ENCODE measurements around the gene NFIB. TPM values are rescaled to one million over a fixed set of nuclear protein-coding genes. Genes with fewer than 3 reads are reported as not detected.

The NFIB gene
- total RNA-seq, 2 donors from 2014 or later = 54.8 to 114 TPM

DNA sequence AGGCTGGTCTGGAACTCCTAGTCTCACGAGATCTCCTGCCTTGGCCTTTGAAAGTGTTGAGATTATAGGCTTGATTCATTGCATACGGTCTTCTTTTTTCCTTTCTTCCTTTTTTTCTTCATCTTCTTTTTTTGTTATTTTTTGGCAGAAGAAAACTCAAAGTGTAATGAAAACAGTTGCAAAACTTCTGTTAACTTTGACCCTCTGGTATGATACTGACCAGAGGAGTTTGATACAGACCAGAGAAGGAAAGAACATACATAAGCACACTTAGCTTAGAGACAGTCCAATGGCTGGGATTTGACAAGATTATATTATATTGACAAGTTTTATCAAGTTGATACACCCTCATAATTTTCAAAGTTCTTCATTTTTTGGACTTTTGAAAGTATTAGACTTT, 181.2 kb downstream of the NFIB start:
- no peaks in the 10 kb centered on the region for H3K27me3 ChIP-seq (replicated peaks; ENCODE audit: insufficient read depth)
- DNase-seq (ENCODE audit: low spot score) (no peak), ATAC-seq (ENCODE audit: insufficient number of reproducible peaks, low FRiP score, low read depth) (no peak)
- H3K9me3 ChIP-seq = no peaks in the 10 kb centered on the region
- peaks cover 9 to 15% of the 10 kb centered on the region in 2 donors for H3K4me1 ChIP-seq (ENCODE audit: control insufficient read depth in 1 of 2, low read depth in 2 of 2)
- H3K4me3 ChIP-seq = no peak overlapping the region
- TF ChIP-seq, protein P1, sequence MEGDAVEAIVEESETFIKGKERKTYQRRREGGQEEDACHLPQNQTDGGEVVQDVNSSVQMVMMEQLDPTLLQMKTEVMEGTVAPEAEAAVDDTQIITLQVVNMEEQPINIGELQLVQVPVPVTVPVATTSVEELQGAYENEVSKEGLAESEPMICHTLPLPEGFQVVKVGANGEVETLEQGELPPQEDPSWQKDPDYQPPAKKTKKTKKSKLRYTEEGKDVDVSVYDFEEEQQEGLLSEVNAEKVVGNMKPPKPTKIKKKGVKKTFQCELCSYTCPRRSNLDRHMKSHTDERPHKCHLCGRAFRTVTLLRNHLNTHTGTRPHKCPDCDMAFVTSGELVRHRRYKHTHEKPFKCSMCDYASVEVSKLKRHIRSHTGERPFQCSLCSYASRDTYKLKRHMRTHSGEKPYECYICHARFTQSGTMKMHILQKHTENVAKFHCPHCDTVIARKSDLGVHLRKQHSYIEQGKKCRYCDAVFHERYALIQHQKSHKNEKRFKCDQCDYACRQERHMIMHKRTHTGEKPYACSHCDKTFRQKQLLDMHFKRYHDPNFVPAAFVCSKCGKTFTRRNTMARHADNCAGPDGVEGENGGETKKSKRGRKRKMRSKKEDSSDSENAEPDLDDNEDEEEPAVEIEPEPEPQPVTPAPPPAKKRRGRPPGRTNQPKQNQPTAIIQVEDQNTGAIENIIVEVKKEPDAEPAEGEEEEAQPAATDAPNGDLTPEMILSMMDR (IDR thresholded peaks at IDR 0.05) = no peak
- H3K27ac ChIP-seq = no peak overlapping the region
- no peaks in the 10 kb centered on the region for H3K36me3 ChIP-seq

DNA sequence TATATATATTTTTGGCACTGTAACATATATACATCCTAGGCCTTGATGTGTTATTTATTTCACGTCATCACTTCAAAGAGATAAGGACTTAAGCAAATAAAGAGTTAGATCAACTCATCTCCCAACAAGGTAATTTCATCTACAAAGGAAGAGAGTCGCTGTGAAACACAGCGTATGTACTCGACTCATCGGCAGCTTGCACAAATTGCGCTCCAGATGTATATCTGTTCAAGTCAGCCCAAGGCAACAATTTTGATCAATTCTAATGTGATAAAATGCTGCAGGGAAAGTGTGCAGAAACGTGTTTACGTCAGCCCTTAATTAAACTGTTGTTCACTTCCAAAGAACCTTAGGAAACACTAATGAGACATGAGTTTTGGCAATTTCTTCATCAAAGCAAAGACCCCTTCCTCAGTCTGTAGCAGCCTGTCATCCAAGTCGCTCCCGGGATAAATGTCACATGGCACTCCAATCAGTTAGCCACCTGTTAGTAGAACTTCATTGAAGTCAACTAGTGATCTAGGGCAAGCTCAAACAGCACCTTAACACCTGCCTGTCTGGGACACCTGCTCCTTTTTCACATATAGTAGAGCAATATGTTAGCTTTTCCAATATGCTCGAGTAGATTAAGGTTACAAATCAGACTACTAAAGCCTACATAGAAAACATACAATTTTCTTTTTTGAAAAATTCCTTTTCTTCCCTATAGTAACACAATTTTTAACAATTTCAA, 182.4 kb downstream of the NFIB start:
- H3K4me3 ChIP-seq = no peak overlapping the region
- H3K36me3 ChIP-seq = no peaks in the 10 kb centered on the region
- H3K27me3 ChIP-seq (replicated peaks; ENCODE audit: insufficient read depth) = no peaks in the 10 kb centered on the region
- H3K4me1 ChIP-seq (ENCODE audit: control insufficient read depth in 1 of 2, low read depth in 2 of 2) = peaks cover 9 to 15% of the 10 kb centered on the region in 2 donors
- TF ChIP-seq, protein P1 (IDR thresholded peaks at IDR 0.05) = no peak
- H3K9me3 ChIP-seq = no peaks in the 10 kb centered on the region
- ATAC-seq (ENCODE audit: insufficient number of reproducible peaks, low FRiP score, low read depth) = no peak
- no peak overlapping the region for H3K27ac ChIP-seq
- no peak for DNase-seq (ENCODE audit: low spot score)

DNA sequence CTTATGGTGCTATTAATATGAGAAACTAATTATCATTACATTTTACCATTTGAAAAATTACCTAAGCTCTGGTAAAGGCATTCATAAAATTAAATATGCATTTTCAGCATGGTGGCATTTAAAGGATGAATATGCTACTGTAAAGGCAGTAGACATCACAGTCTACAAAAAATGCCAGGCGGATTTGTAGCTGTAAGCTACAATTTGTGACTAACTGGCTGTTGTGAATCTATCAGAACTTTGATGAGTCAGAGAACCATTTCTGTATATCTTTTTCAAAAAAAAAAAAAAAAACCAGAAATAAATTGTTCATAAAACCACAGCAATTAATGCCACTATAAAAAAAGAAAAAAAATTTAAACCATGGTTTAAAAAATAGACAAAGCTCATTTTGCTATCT, 186.3 kb downstream of the NFIB start:
- TF ChIP-seq, protein P1 (IDR thresholded peaks at IDR 0.05) = no peak
- Histone ChIP-seq H3K9me3 (no peaks in the 10 kb centered on the region), H3K27me3 (replicated peaks; ENCODE audit: insufficient read depth) (no peaks in the 10 kb centered on the region), H3K27ac (no peak overlapping the region), H3K4me1 (ENCODE audit: control insufficient read depth in 1 of 2, low read depth in 2 of 2) (peaks cover 1 to 3% of the 10 kb centered on the region in 2 donors), H3K4me3 (no peak overlapping the region), H3K36me3 (peaks cover 3% of the 10 kb centered on the region)
- ATAC-seq (ENCODE audit: insufficient number of reproducible peaks, low FRiP score, low read depth) (no peak), DNase-seq (ENCODE audit: low spot score) (no peak)

DNA sequence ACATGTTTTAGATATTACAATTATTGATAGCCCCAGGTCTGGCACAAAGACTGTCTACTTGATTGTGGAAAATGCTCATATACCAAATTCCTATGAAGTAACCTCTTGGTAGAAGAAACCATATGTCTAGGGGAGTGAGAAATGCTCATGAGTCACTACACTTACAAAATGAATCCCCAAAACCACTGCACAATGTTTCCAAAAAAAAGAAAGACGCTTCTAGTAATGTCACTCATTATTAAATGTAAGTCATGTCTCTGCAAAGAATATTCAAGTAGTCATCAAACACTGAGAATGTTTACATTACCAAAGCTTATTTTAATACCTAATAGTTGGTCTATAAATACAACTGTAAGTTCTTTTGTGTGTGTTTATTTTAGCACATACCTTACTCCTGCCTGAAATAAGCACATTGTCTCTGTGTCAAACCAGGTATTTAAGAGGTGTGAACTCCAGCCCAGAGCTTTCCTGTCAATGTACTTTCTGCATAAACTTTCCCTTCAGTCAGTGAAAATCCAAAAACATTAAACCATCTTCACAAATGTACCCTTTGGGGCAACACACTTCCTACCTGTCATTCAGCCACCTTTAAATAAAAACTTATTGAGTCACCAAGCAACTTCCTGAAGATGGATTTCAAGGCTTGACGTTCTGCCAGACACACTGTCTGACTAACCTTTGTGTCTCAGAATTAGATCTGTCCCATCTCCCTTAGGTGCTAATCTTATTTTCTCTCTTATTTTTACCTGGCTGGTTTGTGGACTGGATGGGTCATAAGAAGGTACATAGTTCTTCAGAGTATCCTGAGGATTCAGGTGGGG, 194.0 kb downstream of the NFIB start:
- TF ChIP-seq, protein P1 (IDR thresholded peaks at IDR 0.05) = no peak
- ATAC-seq (ENCODE audit: insufficient number of reproducible peaks, low FRiP score, low read depth) (no peak), DNase-seq (ENCODE audit: low spot score) (no peak)
- H3K9me3 ChIP-seq = no peaks in the 10 kb centered on the region
- no peaks in the 10 kb centered on the region for H3K4me1 ChIP-seq (ENCODE audit: control insufficient read depth in 1 of 2, low read depth in 2 of 2)
- no peak overlapping the region for H3K4me3 ChIP-seq
- no peak overlapping the region for H3K27ac ChIP-seq
- no peaks in the 10 kb centered on the region for H3K27me3 ChIP-seq (replicated peaks; ENCODE audit: insufficient read depth)
- peaks cover 24% of the 10 kb centered on the region for H3K36me3 ChIP-seq

DNA sequence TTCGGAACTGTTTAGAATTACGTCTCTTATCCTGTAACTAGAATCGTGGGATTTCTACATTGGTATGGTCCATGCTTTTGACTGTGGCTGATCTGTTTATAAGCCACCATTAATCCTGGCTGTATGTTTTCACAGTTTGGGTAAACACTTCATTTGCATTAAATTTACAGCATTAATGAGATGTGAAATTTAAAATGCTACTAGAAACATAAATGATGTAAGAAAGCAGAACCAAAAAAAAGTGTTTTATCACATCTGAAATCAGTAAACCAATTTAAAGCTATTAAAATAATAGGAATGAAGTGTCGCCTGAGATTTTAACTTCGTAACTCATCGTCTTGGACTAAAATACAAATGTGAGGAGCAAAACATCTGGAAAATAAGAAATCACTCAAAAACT, 201.7 kb downstream of the NFIB start:
- peaks cover 0 to 7% of the 10 kb centered on the region in 2 donors for H3K4me1 ChIP-seq (ENCODE audit: control insufficient read depth in 1 of 2, low read depth in 2 of 2)
- ATAC-seq (ENCODE audit: insufficient number of reproducible peaks, low FRiP score, low read depth) (no peak), DNase-seq (ENCODE audit: low spot score) (no peak)
- H3K27ac ChIP-seq = no peak overlapping the region
- no peaks in the 10 kb centered on the region for H3K9me3 ChIP-seq
- H3K27me3 ChIP-seq (replicated peaks; ENCODE audit: insufficient read depth) = no peaks in the 10 kb centered on the region
- TF ChIP-seq, protein P1 (IDR thresholded peaks at IDR 0.05) = no peak
- H3K4me3 ChIP-seq = no peak overlapping the region
- H3K36me3 ChIP-seq = peaks cover 19% of the 10 kb centered on the region
